Glutamatergic neuron (in vitro differentiated cells): ENCODE measurements around the gene TACC3. TPM values are rescaled to one million over a fixed set of nuclear protein-coding genes. Genes with fewer than 3 reads are reported as not detected.

Experiments used
- DNase-seq: peaks from one replicate; pipeline ENCODE4 v3.0.0; 2022
- H3K27ac Mint-ChIP-seq: one replicate; pipeline ENCODE4 v1.8.0; 2020; ENCODE audit warnings: mild to moderate bottlenecking, mixed read lengths, inconsistent platforms; ENCODE audit not compliant: unreplicated experiment
- H3K27me3 Mint-ChIP-seq: one replicate; pipeline ENCODE4 v1.8.0; 2020; ENCODE audit warnings: mild to moderate bottlenecking, moderate library complexity, mixed read lengths, inconsistent platforms; ENCODE audit not compliant: unreplicated experiment
- H3K36me3 Mint-ChIP-seq: one replicate; pipeline ENCODE4 v1.8.0; 2020; ENCODE audit warnings: mild to moderate bottlenecking, mixed read lengths, inconsistent platforms; ENCODE audit not compliant: unreplicated experiment
- H3K4me1 Mint-ChIP-seq: one replicate; pipeline ENCODE4 v1.8.0; 2020; ENCODE audit warnings: mild to moderate bottlenecking, low read depth, mixed read lengths, inconsistent platforms; ENCODE audit not compliant: unreplicated experiment
- H3K4me3 Mint-ChIP-seq: one replicate; pipeline ENCODE4 v1.8.0; 2020; ENCODE audit warnings: mild to moderate bottlenecking, mixed read lengths, inconsistent platforms; ENCODE audit not compliant: unreplicated experiment
- H3K9me3 Mint-ChIP-seq: one replicate; pipeline ENCODE4 v1.8.0; 2020; ENCODE audit warnings: mild to moderate bottlenecking, moderate library complexity, mixed read lengths, inconsistent platforms; ENCODE audit not compliant: unreplicated experiment
- CTCF ChIP-seq: fragments of 200-600 bp; sonication (generic); IDR thresholded peaks from one replicate; pipeline ENCODE4 v1.5.0; 2021; ENCODE audit not compliant: partially characterized antibody, unreplicated experiment
- total RNA-seq: library from RNA; stranded (reverse); fragmentation: NEBNext Ultra II Directional; extraction: Animal tissue kit (Norgen Biotek cat#: 25700); gene quantifications from one replicate; pipeline ENCODE4 v1.2.1, GENCODE V29; 2021; ENCODE audit not compliant: unreplicated experiment

TACC3 gene
- total RNA-seq, 1 donor from 2014 or later = 23.0 TPM

GRCh38 chr4:1759818-1760223 lies 38.5 kb downstream of the TACC3 start:
- no peak for DNase-seq
- Mint-ChIP-seq H3K27me3 (peaks cover 1% of the 10 kb centered on the region), H3K9me3 (peaks cover 2% of the 10 kb centered on the region), H3K36me3 (no peaks in the 10 kb centered on the region), H3K4me3 (no peak overlapping the region), H3K4me1 (no peaks in the 10 kb centered on the region), H3K27ac (no peak overlapping the region)
- no peak for TF ChIP-seq CTCF

GRCh38 chr4:1760521-1761071 lies 39.3 kb downstream of the TACC3 start:
- Mint-ChIP-seq H3K9me3 (peaks cover 2% of the 10 kb centered on the region), H3K36me3 (no peaks in the 10 kb centered on the region), H3K4me3 (no peak overlapping the region), H3K27ac (no peak overlapping the region), H3K27me3 (peaks cover 1% of the 10 kb centered on the region), H3K4me1 (no peaks in the 10 kb centered on the region)
- DNase-seq = no peak
- TF ChIP-seq CTCF = no peak

- Mint-ChIP-seq H3K9me3 (peaks cover 2% of the 10 kb centered on the region), H3K27me3 (no peaks in the 10 kb centered on the region), H3K4me1 (no peaks in the 10 kb centered on the region), H3K4me3 (no peak overlapping the region), H3K36me3 (no peaks in the 10 kb centered on the region), H3K27ac (no peak overlapping the region)
- TF ChIP-seq CTCF = no peak
- no peak for DNase-seq
Observed at GRCh38 chr4:1761130-1761689, 39.9 kb downstream of the TACC3 start.

- no peaks in the 10 kb centered on the region for H3K4me1 Mint-ChIP-seq
- no peaks in the 10 kb centered on the region for H3K27me3 Mint-ChIP-seq
- H3K9me3 Mint-ChIP-seq = peaks cover 2% of the 10 kb centered on the region
- no peak for TF ChIP-seq CTCF
- no peak overlapping the region for H3K4me3 Mint-ChIP-seq
- no peak overlapping the region for H3K27ac Mint-ChIP-seq
- no peak for DNase-seq
- no peaks in the 10 kb centered on the region for H3K36me3 Mint-ChIP-seq
Observed at GRCh38 chr4:1762264-1763010, 41.1 kb downstream of the TACC3 start.

GRCh38 chr4:1763070-1763549 lies 41.8 kb downstream of the TACC3 start:
- H3K9me3 Mint-ChIP-seq = peaks cover 2% of the 10 kb centered on the region
- no peaks in the 10 kb centered on the region for H3K27me3 Mint-ChIP-seq
- TF ChIP-seq CTCF = no peak
- H3K27ac Mint-ChIP-seq = no peak overlapping the region
- H3K4me3 Mint-ChIP-seq = no peak overlapping the region
- H3K36me3 Mint-ChIP-seq = no peaks in the 10 kb centered on the region
- H3K4me1 Mint-ChIP-seq = no peaks in the 10 kb centered on the region
- DNase-seq = no peak
